Measurements from ENCODE around the gene HERPUD1.

- TF ChIP-seq ZNF317 (CRISPR knock-in tag; IDR thresholded peaks at IDR 0.05; ENCODE audit: borderline replicate concordance, low read depth), result no peak
- no peak for TF ChIP-seq CTCF (IDR thresholded peaks at IDR 0.05)
- no peak for TF ChIP-seq NFE2L1 (CRISPR knock-in tag; IDR thresholded peaks at IDR 0.05)
- TF ChIP-seq, protein P1, sequence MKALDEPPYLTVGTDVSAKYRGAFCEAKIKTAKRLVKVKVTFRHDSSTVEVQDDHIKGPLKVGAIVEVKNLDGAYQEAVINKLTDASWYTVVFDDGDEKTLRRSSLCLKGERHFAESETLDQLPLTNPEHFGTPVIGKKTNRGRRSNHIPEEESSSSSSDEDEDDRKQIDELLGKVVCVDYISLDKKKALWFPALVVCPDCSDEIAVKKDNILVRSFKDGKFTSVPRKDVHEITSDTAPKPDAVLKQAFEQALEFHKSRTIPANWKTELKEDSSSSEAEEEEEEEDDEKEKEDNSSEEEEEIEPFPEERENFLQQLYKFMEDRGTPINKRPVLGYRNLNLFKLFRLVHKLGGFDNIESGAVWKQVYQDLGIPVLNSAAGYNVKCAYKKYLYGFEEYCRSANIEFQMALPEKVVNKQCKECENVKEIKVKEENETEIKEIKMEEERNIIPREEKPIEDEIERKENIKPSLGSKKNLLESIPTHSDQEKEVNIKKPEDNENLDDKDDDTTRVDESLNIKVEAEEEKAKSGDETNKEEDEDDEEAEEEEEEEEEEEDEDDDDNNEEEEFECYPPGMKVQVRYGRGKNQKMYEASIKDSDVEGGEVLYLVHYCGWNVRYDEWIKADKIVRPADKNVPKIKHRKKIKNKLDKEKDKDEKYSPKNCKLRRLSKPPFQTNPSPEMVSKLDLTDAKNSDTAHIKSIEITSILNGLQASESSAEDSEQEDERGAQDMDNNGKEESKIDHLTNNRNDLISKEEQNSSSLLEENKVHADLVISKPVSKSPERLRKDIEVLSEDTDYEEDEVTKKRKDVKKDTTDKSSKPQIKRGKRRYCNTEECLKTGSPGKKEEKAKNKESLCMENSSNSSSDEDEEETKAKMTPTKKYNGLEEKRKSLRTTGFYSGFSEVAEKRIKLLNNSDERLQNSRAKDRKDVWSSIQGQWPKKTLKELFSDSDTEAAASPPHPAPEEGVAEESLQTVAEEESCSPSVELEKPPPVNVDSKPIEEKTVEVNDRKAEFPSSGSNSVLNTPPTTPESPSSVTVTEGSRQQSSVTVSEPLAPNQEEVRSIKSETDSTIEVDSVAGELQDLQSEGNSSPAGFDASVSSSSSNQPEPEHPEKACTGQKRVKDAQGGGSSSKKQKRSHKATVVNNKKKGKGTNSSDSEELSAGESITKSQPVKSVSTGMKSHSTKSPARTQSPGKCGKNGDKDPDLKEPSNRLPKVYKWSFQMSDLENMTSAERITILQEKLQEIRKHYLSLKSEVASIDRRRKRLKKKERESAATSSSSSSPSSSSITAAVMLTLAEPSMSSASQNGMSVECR (CRISPR knock-in tag; IDR thresholded peaks at IDR 0.05; ENCODE audit: borderline replicate concordance), result no peak
- TF ChIP-seq JUN (CRISPR knock-in tag; IDR thresholded peaks at IDR 0.05), result no peak
- TF ChIP-seq ATF1 (CRISPR knock-in tag; IDR thresholded peaks at IDR 0.05), result no peak
- TF ChIP-seq TEAD4 (CRISPR knock-in tag; IDR thresholded peaks at IDR 0.05), result no peak
- TF ChIP-seq, protein P2, sequence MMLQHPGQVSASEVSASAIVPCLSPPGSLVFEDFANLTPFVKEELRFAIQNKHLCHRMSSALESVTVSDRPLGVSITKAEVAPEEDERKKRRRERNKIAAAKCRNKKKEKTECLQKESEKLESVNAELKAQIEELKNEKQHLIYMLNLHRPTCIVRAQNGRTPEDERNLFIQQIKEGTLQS (CRISPR knock-in tag; conservative IDR thresholded peaks at IDR 0.05), result no peak
- no peak for TF ChIP-seq ZNF232 (CRISPR knock-in tag; IDR thresholded peaks at IDR 0.05)
- TF ChIP-seq SMAD3 (CRISPR knock-in tag; IDR thresholded peaks at IDR 0.05; ENCODE audit: borderline replicate concordance), result no peak
- TF ChIP-seq ZSCAN18 (CRISPR knock-in tag; IDR thresholded peaks at IDR 0.05), result no peak
- no peak for TF ChIP-seq ELF4 (CRISPR knock-in tag; IDR thresholded peaks at IDR 0.05; ENCODE audit: low read depth)
- no peak for TF ChIP-seq ESRRA (CRISPR knock-in tag; IDR thresholded peaks at IDR 0.05; ENCODE audit: borderline replicate concordance)
Observed at GRCh38 chr16:56986361-56986760, 54.4 kb downstream of the HERPUD1 start.

Measured in WTC11 (cell line).